IMR-90 (cell line): ENCODE data around the gene QTRT2. TPM values are rescaled to one million over a fixed set of nuclear protein-coding genes. Genes with fewer than 3 reads are reported as not detected.
A peak's percentile ranks its signal among the peaks of the same experiment; 100 is the strongest.

Experiments used
- ATAC-seq: fragments of 200-7000 bp; cut with Tn5 transposase; 2 replicates; pipeline ENCODE4 v1.9.1; 2020; ENCODE audit warnings: low read depth, mild to moderate bottlenecking, moderate library complexity
- BruUV-seq: library from RNA; stranded (reverse); fragments of 400-500 nt; replicated peaks from 2 replicates; lab custom pipeline; 2021; lab: Mats Ljungman, UMichigan
- CTCF ChIA-PET: fragments of 300-600 bp; formaldehyde crosslinking; extraction: SDS; loops from one replicate; lab custom pipeline; 2021; ENCODE audit warnings: antibody characterized with exemption; lab: Yijun Ruan, JAX
- POLR2A ChIA-PET: fragments of 300-600 bp; sonication (Branson Sonifier 250); formaldehyde crosslinking; loops from one replicate; lab custom pipeline; 2022; ENCODE audit warnings: antibody characterized with exemption; ENCODE audit not compliant: unreplicated experiment; lab: Charles Lee
- DNase-seq: peaks from one replicate; pipeline ENCODE4 v3.0.0; 2013
- H2AFZ ChIP-seq: replicated peaks from 2 replicates; pipeline ENCODE3; 2013; ENCODE audit warnings: low read length, mild to moderate bottlenecking; ENCODE audit not compliant: poor library complexity
- H2AK5ac ChIP-seq: 2 replicates; pipeline ENCODE4 v1.6.1; 2013; ENCODE audit warnings: low read depth, low read length, inconsistent platforms
- H2AK9ac ChIP-seq: replicated peaks from 2 replicates; pipeline ENCODE3; 2013; ENCODE audit warnings: mild to moderate bottlenecking, low read depth, low read length, moderate library complexity; ENCODE audit not compliant: poor library complexity
- H2BK120ac ChIP-seq: 2 replicates; pipeline ENCODE4 v1.6.1; 2013; ENCODE audit warnings: low read depth, low read length, inconsistent platforms
- H2BK15ac ChIP-seq: 3 replicates; pipeline ENCODE4 v1.6.1; 2013; ENCODE audit warnings: low read depth, low read length, inconsistent platforms
- H2BK20ac ChIP-seq: 2 replicates; pipeline ENCODE4 v1.6.1; 2013; ENCODE audit warnings: low read depth, mild to moderate bottlenecking, inconsistent platforms, low read length, moderate library complexity
- H2BK5ac ChIP-seq: 2 replicates; pipeline ENCODE4 v1.6.1; 2013; ENCODE audit warnings: mild to moderate bottlenecking, low read depth, low read length, inconsistent platforms; ENCODE audit not compliant: poor library complexity, severe bottlenecking
- H3K14ac ChIP-seq: replicated peaks from 2 replicates; pipeline ENCODE4 v1.6.1; 2013; ENCODE audit warnings: low read depth, low read length, inconsistent platforms
- H3K18ac ChIP-seq: 2 replicates; pipeline ENCODE4 v1.6.1; 2013; ENCODE audit warnings: low read depth, low read length, control low read depth
- H3K23ac ChIP-seq: 2 replicates; pipeline ENCODE4 v1.6.1; 2013; ENCODE audit warnings: low read depth, low read length, inconsistent platforms
- H3K27ac ChIP-seq: 2 replicates; pipeline ENCODE4 v1.5.1; 2013; ENCODE audit warnings: mild to moderate bottlenecking, control low read depth, low read length; ENCODE audit not compliant: insufficient read depth
- H3K27me3 ChIP-seq: 2 replicates; pipeline ENCODE4 v1.6.1; 2013; ENCODE audit warnings: low read length; ENCODE audit not compliant: control insufficient read depth, insufficient read depth
- H3K36me3 ChIP-seq: 2 replicates; pipeline ENCODE4 v1.6.1; 2013; ENCODE audit warnings: low read length, mixed read lengths; ENCODE audit not compliant: control insufficient read depth, insufficient read depth
- H3K4ac ChIP-seq: 2 replicates; pipeline ENCODE4 v1.6.1; 2013; ENCODE audit warnings: low read depth, low read length, inconsistent platforms
- H3K4me1 ChIP-seq: 2 replicates; pipeline ENCODE4 v1.6.1; 2013; ENCODE audit warnings: low read length, mixed read lengths; ENCODE audit not compliant: control insufficient read depth, insufficient read depth
- H3K4me2 ChIP-seq: 2 replicates; pipeline ENCODE4 v1.6.1; 2013; ENCODE audit warnings: low read depth, mild to moderate bottlenecking, control low read depth, low read length, moderate library complexity
- H3K4me3 ChIP-seq: 2 replicates; pipeline ENCODE4 v1.5.1; 2013; ENCODE audit warnings: low read depth, mild to moderate bottlenecking, control low read depth, low read length, moderate library complexity; ENCODE audit not compliant: insufficient read depth
- H3K56ac ChIP-seq: 2 replicates; pipeline ENCODE4 v1.6.1; 2013; ENCODE audit warnings: low read length, inconsistent platforms; ENCODE audit not compliant: insufficient read depth; ENCODE audit errors: extremely low read depth
- H3K79me1 ChIP-seq, 2 experiments: 2 replicates each; pipeline ENCODE4 v1.6.1; 2013; ENCODE audit warnings: low read length in 2 of 2, inconsistent platforms in 1 of 2, low read depth in 1 of 2
- H3K9ac ChIP-seq: 2 replicates; pipeline ENCODE4 v1.6.1; 2013; ENCODE audit warnings: low read depth, low read length, control low read depth
- H3K9me1 ChIP-seq: 2 replicates; pipeline ENCODE4 v1.6.1; 2013; ENCODE audit warnings: low read length, inconsistent platforms; ENCODE audit not compliant: insufficient read depth
- H3K9me3 ChIP-seq: 2 replicates; pipeline ENCODE4 v1.6.1; 2013; ENCODE audit warnings: low read length; ENCODE audit not compliant: control insufficient read depth, insufficient read depth
- H4K20me1 ChIP-seq: 2 replicates; pipeline ENCODE4 v1.6.1; 2013; ENCODE audit warnings: low read length, inconsistent platforms; ENCODE audit not compliant: insufficient read depth
- H4K5ac ChIP-seq: 2 replicates; pipeline ENCODE4 v1.6.1; 2013; ENCODE audit warnings: mild to moderate bottlenecking, low read depth, low read length, control low read depth
- H4K8ac ChIP-seq, 2 experiments: 2 replicates each; pipeline ENCODE4 v1.6.1; 2013; ENCODE audit warnings: low read depth in 2 of 2, low read length in 2 of 2, control low read depth in 1 of 2, inconsistent platforms in 1 of 2
- H4K91ac ChIP-seq: 2 replicates; pipeline ENCODE4 v1.6.1; 2013; ENCODE audit warnings: low read depth, low read length, inconsistent platforms; ENCODE audit not compliant: insufficient read depth
- CEBPB ChIP-seq: IDR thresholded peaks from 2 replicates; pipeline ENCODE4 v1.6.1; 2012; ENCODE audit warnings: low read depth, low read length, improper control_type of control experiment
- FOS ChIP-seq: fragments of 150-350 bp; IDR thresholded peaks from 2 replicates; pipeline ENCODE4 v1.6.1; 2016; ENCODE audit warnings: low read depth, low read length
- POLR2A ChIP-seq: IDR thresholded peaks from 2 replicates; pipeline ENCODE4 v1.6.1; 2012; ENCODE audit warnings: mild to moderate bottlenecking, low read depth, low read length
- RAD21 ChIP-seq: IDR thresholded peaks from 2 replicates; pipeline ENCODE4 v1.6.1; 2012; ENCODE audit warnings: low read length, improper control_type of control experiment
- WGBS, 2 experiments: methylation state at CpG; one replicate each; pipeline versions ENCODE4 v1.1.5 to v1.1.7; 2013; ENCODE audit warnings: missing lambda C conversion rate in 2 of 2; ENCODE audit not compliant: insufficient read length in 1 of 2; ENCODE audit errors: extremely low coverage in 2 of 2; 5-methylcytosine and 5-hydroxymethylcytosine counted together
- dilution Hi-C: fragments of 300-500 bp; cut with HindIII; formaldehyde crosslinking; loops from one replicate; pipeline ENCODE4 v1.14.3; 2018; ENCODE audit warnings: low sequenced_read_pairs; ENCODE audit not compliant: unreplicated experiment
- in situ Hi-C: fragments of 300-500 bp; cut with MboI; formaldehyde crosslinking; loops from 3 replicates; pipeline ENCODE4 v1.14.3; 2019; ENCODE audit warnings: low sequenced_read_pairs, inconsistent platforms, mixed read lengths
- intact Hi-C: fragments of 100-400 bp; cut with micrococcal nuclease; formaldehyde crosslinking; loops from 2 replicates; pipeline ENCODE4 v1.10.0; 2022
- polyA plus RNA-seq, 3 experiments: library from polyadenylated mRNA; depleted of rRNA; stranded (reverse); fragments of >200 nt; gene quantifications; 2 replicates each; pipeline ENCODE4 v1.2.3, GENCODE V29; 2012; ENCODE audit warnings: low replicate concordance in 1 of 3
- total RNA-seq: library from RNA; depleted of rRNA; stranded (reverse); fragments of >200 nt; gene quantifications from 2 replicates; pipeline ENCODE4 v1.2.3, GENCODE V29; 2012

Gene QTRT2
- total and polyA plus RNA-seq, 2 of the 4 experiments (the other 2 are of a cell fraction) = 7.3 to 15.6 TPM

DNA sequence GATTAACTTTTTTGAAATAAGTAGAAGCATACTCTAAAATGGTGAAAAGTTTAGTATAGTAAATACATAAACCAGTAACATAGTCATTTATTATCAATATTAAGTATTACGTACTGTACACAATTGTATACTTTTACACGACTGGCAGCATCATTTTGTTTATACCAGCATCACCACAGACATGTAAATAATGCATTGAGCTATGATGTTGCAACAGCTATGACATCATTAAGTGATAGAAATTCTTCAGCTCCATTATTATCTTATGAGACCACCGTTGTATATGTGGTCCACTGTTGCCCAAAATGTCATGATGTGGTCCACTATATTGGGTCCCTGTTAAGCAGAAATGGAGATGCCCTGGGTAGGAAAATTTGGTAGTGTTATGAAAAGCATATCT is 71.0 kb downstream of the QTRT2 start:
- no peaks in the 10 kb centered on the region for H3K36me3 ChIP-seq
- no peak overlapping the region for H3K23ac ChIP-seq
- H4K20me1 ChIP-seq = no peaks in the 10 kb centered on the region
- peaks cover 10% of the 10 kb centered on the region for H3K4me1 ChIP-seq
- H3K4me2 ChIP-seq = no peak overlapping the region
- H3K79me1 ChIP-seq = no peaks in the 10 kb centered on the region
- no peak overlapping the region for H3K9ac ChIP-seq
- intact Hi-C loops = no loop called here
- ATAC-seq (peak; percentile 54), DNase-seq (peak; percentile 70)
- ChIA-PET POLR2A (no interaction called here), CTCF (interaction anchor here (0.5 to 1.1 kb wide), 2 partner anchors 63 to 213 kb away, joined by 3 to 9 read pairs; no protein-coding TSS in a partner anchor)
- no peak overlapping the region for H4K91ac ChIP-seq
- dilution Hi-C loops = no loop called here
- 0% methylated on average over 1 of the region's 3 CpGs; no CpG with 5 or more reads in 1 of the 2 experiments for WGBS, 2 experiments
- H2AFZ ChIP-seq = no peak overlapping the region
- no peaks in the 10 kb centered on the region; the same call in 1 of the 2 replicates for H3K27me3 ChIP-seq
- H2BK15ac ChIP-seq = no peak overlapping the region
- no peak overlapping the region for H4K5ac ChIP-seq
- H3K27ac ChIP-seq = no peak overlapping the region
- peaks cover 7% of the 10 kb centered on the region for H3K9me1 ChIP-seq
- in situ Hi-C loops = no loop called here
- H3K9me3 ChIP-seq = no peaks in the 10 kb centered on the region
- H2AK5ac ChIP-seq = no peak overlapping the region
- no peak overlapping the region for H2BK120ac ChIP-seq
- H2BK20ac ChIP-seq = no peak overlapping the region
- BruUV-seq = no TSS peak
- TF ChIP-seq RAD21 (no peak), FOS (no peak), CEBPB (peak; percentile 94), POLR2A (no peak)
- no peak overlapping the region for H3K14ac ChIP-seq
- no peak overlapping the region for H3K18ac ChIP-seq
- no peak overlapping the region for H3K4ac ChIP-seq
- H2AK9ac ChIP-seq = no peak overlapping the region
- no peak overlapping the region for H2BK5ac ChIP-seq
- no peak overlapping the region for H4K8ac ChIP-seq
- H3K56ac ChIP-seq = 0 out of 2 replicates have a peak overlapping the region, but pooled peaks have one; percentile 2
- no peak overlapping the region for H3K4me3 ChIP-seq
